ENCODE results near the gene PAX2. TPM values are rescaled to one million over a fixed set of nuclear protein-coding genes. Genes with fewer than 3 reads are reported as not detected.

PAX2 gene
- total and polyA plus RNA-seq, 4 donors, result not detected

- Histone ChIP-seq H3K27ac (ENCODE audit: low read depth in 1 of 2, low read length in 2 of 2) (no peak overlapping the region), H3K36me3 (ENCODE audit: control insufficient read depth in 1 of 2, insufficient read depth in 2 of 2, low read length in 1 of 2) (no peaks in the 10 kb centered on the region), H3K27me3 (ENCODE audit: control insufficient read depth in 1 of 2, insufficient read depth in 2 of 2, low read length in 1 of 2) (no peaks in the 10 kb centered on the region), H3K9me3 (ENCODE audit: control insufficient read depth, low read length) (no peaks in the 10 kb centered on the region), H3K4me3 (ENCODE audit: low read length in 2 of 2) (no peak overlapping the region), H3K4me1 (ENCODE audit: control insufficient read depth in 1 of 2, insufficient read depth in 2 of 2, low read length in 2 of 2) (no peaks in the 10 kb centered on the region)
- WGBS, 2 donors, result 7 to 13% methylated on average over 2 of the region's 2 CpGs
- DNase-seq (no peak), ATAC-seq (ENCODE audit: low FRiP score) (no peak)
- intact Hi-C loops (cut with DNase I), result no loop called here
Measured at GRCh38 chr10:100825325-100825875, 80.0 kb downstream of the PAX2 start.

- no peaks in the 10 kb centered on the region for H3K36me3 ChIP-seq (ENCODE audit: control insufficient read depth in 1 of 2, insufficient read depth in 2 of 2, low read length in 1 of 2)
- no peak for DNase-seq
- no peaks in the 10 kb centered on the region for H3K27me3 ChIP-seq (ENCODE audit: control insufficient read depth in 1 of 2, insufficient read depth in 2 of 2, low read length in 1 of 2)
- no peaks in the 10 kb centered on the region for H3K4me1 ChIP-seq (ENCODE audit: control insufficient read depth in 1 of 2, insufficient read depth in 2 of 2, low read length in 2 of 2)
- no peak overlapping the region for H3K27ac ChIP-seq (ENCODE audit: low read depth in 1 of 2, low read length in 2 of 2)
- no peaks in the 10 kb centered on the region for H3K9me3 ChIP-seq (ENCODE audit: control insufficient read depth, low read length)
- H3K4me3 ChIP-seq (ENCODE audit: low read length in 2 of 2), result no peak overlapping the region
- no peak for ATAC-seq (ENCODE audit: low FRiP score)
- 4% methylated on average over 27 of the region's 27 CpGs for WGBS, 2 donors
- intact Hi-C loops (cut with DNase I), result no loop called here
Measured at GRCh38 chr10:100826031-100826651, 80.8 kb downstream of the PAX2 start.

- no peak overlapping the region for H3K27ac ChIP-seq (ENCODE audit: low read depth in 1 of 2, low read length in 2 of 2)
- ATAC-seq (ENCODE audit: low FRiP score) (no peak), DNase-seq (no peak)
- intact Hi-C loops (cut with DNase I), result no loop called here
- peak overlapping the region in 1 of 2 donors; percentile 9 for H3K4me3 ChIP-seq (ENCODE audit: low read length in 2 of 2)
- H3K9me3 ChIP-seq (ENCODE audit: control insufficient read depth, low read length), result no peaks in the 10 kb centered on the region
- H3K4me1 ChIP-seq (ENCODE audit: control insufficient read depth in 1 of 2, insufficient read depth in 2 of 2, low read length in 2 of 2), result no peaks in the 10 kb centered on the region
- 1% methylated on average over 27 to 41 of the region's 41 CpGs for WGBS, 2 donors
- H3K36me3 ChIP-seq (ENCODE audit: control insufficient read depth in 1 of 2, insufficient read depth in 2 of 2, low read length in 1 of 2), result no peaks in the 10 kb centered on the region
- no peaks in the 10 kb centered on the region for H3K27me3 ChIP-seq (ENCODE audit: control insufficient read depth in 1 of 2, insufficient read depth in 2 of 2, low read length in 1 of 2)
Measured at GRCh38 chr10:100826661-100826982, 81.2 kb downstream of the PAX2 start.

- Histone ChIP-seq H3K27ac (ENCODE audit: low read depth in 1 of 2, low read length in 2 of 2) (no peak overlapping the region), H3K9me3 (ENCODE audit: control insufficient read depth, low read length) (no peaks in the 10 kb centered on the region), H3K4me1 (ENCODE audit: control insufficient read depth in 1 of 2, insufficient read depth in 2 of 2, low read length in 2 of 2) (no peaks in the 10 kb centered on the region), H3K36me3 (ENCODE audit: control insufficient read depth in 1 of 2, insufficient read depth in 2 of 2, low read length in 1 of 2) (no peaks in the 10 kb centered on the region), H3K4me3 (ENCODE audit: low read length in 2 of 2) (peak overlapping the region; percentile 0 to 18), H3K27me3 (ENCODE audit: control insufficient read depth in 1 of 2, insufficient read depth in 2 of 2, low read length in 1 of 2) (no peaks in the 10 kb centered on the region)
- intact Hi-C loops (cut with DNase I), result no loop called here
- 1% methylated on average over 54 to 68 of the region's 68 CpGs for WGBS, 2 donors
- peak in 1 of 2 donors; percentile 69 for DNase-seq
- ATAC-seq (ENCODE audit: low FRiP score), result peak; percentile 15
Measured at GRCh38 chr10:100826983-100827818, 81.8 kb downstream of the PAX2 start.

- 1% methylated on average over 54 to 69 of the region's 69 CpGs for WGBS, 2 donors
- Histone ChIP-seq H3K4me1 (ENCODE audit: control insufficient read depth in 1 of 2, insufficient read depth in 2 of 2, low read length in 2 of 2) (no peaks in the 10 kb centered on the region), H3K36me3 (ENCODE audit: control insufficient read depth in 1 of 2, insufficient read depth in 2 of 2, low read length in 1 of 2) (no peaks in the 10 kb centered on the region), H3K4me3 (ENCODE audit: low read length in 2 of 2) (peak overlapping the region; percentile 13 to 18), H3K27ac (ENCODE audit: low read depth in 1 of 2, low read length in 2 of 2) (no peak overlapping the region), H3K9me3 (ENCODE audit: control insufficient read depth, low read length) (no peaks in the 10 kb centered on the region), H3K27me3 (ENCODE audit: control insufficient read depth in 1 of 2, insufficient read depth in 2 of 2, low read length in 1 of 2) (no peaks in the 10 kb centered on the region)
- intact Hi-C loops (cut with DNase I), result no loop called here
- ATAC-seq (ENCODE audit: low FRiP score), result no peak
- peak in 1 of 2 donors; percentile 55 for DNase-seq
Measured at GRCh38 chr10:100827819-100828737, 82.7 kb downstream of the PAX2 start.

GRCh38 chr10:100828738-100829096, 83.3 kb downstream of the PAX2 start:
- WGBS, 2 donors, result 2 to 3% methylated on average over 15 to 20 of the region's 20 CpGs
- Histone ChIP-seq H3K27ac (ENCODE audit: low read depth in 1 of 2, low read length in 2 of 2) (no peak overlapping the region), H3K4me1 (ENCODE audit: control insufficient read depth in 1 of 2, insufficient read depth in 2 of 2, low read length in 2 of 2) (no peaks in the 10 kb centered on the region), H3K4me3 (ENCODE audit: low read length in 2 of 2) (peak overlapping the region; percentile 13 to 18), H3K9me3 (ENCODE audit: control insufficient read depth, low read length) (no peaks in the 10 kb centered on the region), H3K36me3 (ENCODE audit: control insufficient read depth in 1 of 2, insufficient read depth in 2 of 2, low read length in 1 of 2) (no peaks in the 10 kb centered on the region), H3K27me3 (ENCODE audit: control insufficient read depth in 1 of 2, insufficient read depth in 2 of 2, low read length in 1 of 2) (no peaks in the 10 kb centered on the region)
- DNase-seq (no peak), ATAC-seq (ENCODE audit: low FRiP score) (no peak)
- intact Hi-C loops (cut with DNase I), result no loop called here

- Histone ChIP-seq H3K27ac (ENCODE audit: low read depth in 1 of 2, low read length in 2 of 2) (no peak overlapping the region), H3K36me3 (ENCODE audit: control insufficient read depth in 1 of 2, insufficient read depth in 2 of 2, low read length in 1 of 2) (no peaks in the 10 kb centered on the region), H3K4me3 (ENCODE audit: low read length in 2 of 2) (peak overlapping the region in 1 of 2 donors; percentile 13), H3K4me1 (ENCODE audit: control insufficient read depth in 1 of 2, insufficient read depth in 2 of 2, low read length in 2 of 2) (no peaks in the 10 kb centered on the region), H3K27me3 (ENCODE audit: control insufficient read depth in 1 of 2, insufficient read depth in 2 of 2, low read length in 1 of 2) (no peaks in the 10 kb centered on the region), H3K9me3 (ENCODE audit: control insufficient read depth, low read length) (no peaks in the 10 kb centered on the region)
- WGBS, 2 donors, result 5 to 6% methylated on average over 58 of the region's 58 CpGs
- no peak for DNase-seq
- no peak for ATAC-seq (ENCODE audit: low FRiP score)
- intact Hi-C loops (cut with DNase I), result no loop called here
Measured at GRCh38 chr10:100829097-100829870, 83.9 kb downstream of the PAX2 start.
